ENCODE data around the gene GGT7.
"Not testable (repeated sequence)": the region's sequence is repeated elsewhere in the genome, so short reads cannot be mapped to it uniquely, and the experiment has no call there.

GGT7 gene

GRCh38 chr20:34883809-34884208 is 11.2 kb upstream of the GGT7 start:
- no peaks in the 10 kb centered on the region for H3K9me3 ChIP-seq (ENCODE audit: control insufficient read depth in 2 of 2, low read length in 2 of 2)
- H3K27me3 ChIP-seq (ENCODE audit: control insufficient read depth in 2 of 2, insufficient read depth in 2 of 2, low read length in 2 of 2), result no peaks in the 10 kb centered on the region
- H3K4me3 ChIP-seq (ENCODE audit: low read length in 2 of 2), result no peak overlapping the region
- H3K27ac ChIP-seq (ENCODE audit: low read depth in 2 of 2, low read length in 2 of 2), result no peak overlapping the region
- H3K36me3 ChIP-seq (ENCODE audit: control insufficient read depth in 2 of 2, insufficient read depth in 2 of 2, low read length in 2 of 2), result peaks cover 26 to 28% of the 10 kb centered on the region in 2 donors
- H3K9ac ChIP-seq (ENCODE audit: low read depth in 1 of 2, low read length in 2 of 2), result no peak overlapping the region
- peaks cover 10 to 21% of the 10 kb centered on the region in 2 donors for H3K4me1 ChIP-seq (ENCODE audit: control insufficient read depth in 2 of 2, insufficient read depth in 2 of 2, low read length in 2 of 2)

- no peak overlapping the region for H3K4me3 ChIP-seq (ENCODE audit: low read length in 2 of 2)
- H3K9me3 ChIP-seq (ENCODE audit: control insufficient read depth in 2 of 2, low read length in 2 of 2), result no peaks in the 10 kb centered on the region
- no peaks in the 10 kb centered on the region for H3K27me3 ChIP-seq (ENCODE audit: control insufficient read depth in 2 of 2, insufficient read depth in 2 of 2, low read length in 2 of 2)
- peaks cover 10 to 21% of the 10 kb centered on the region in 2 donors for H3K4me1 ChIP-seq (ENCODE audit: control insufficient read depth in 2 of 2, insufficient read depth in 2 of 2, low read length in 2 of 2)
- peaks cover 21 to 28% of the 10 kb centered on the region in 2 donors for H3K36me3 ChIP-seq (ENCODE audit: control insufficient read depth in 2 of 2, insufficient read depth in 2 of 2, low read length in 2 of 2)
- no peak overlapping the region for H3K27ac ChIP-seq (ENCODE audit: low read depth in 2 of 2, low read length in 2 of 2)
- H3K9ac ChIP-seq (ENCODE audit: low read depth in 1 of 2, low read length in 2 of 2), result no peak overlapping the region
Measured at GRCh38 chr20:34883087-34883688, 10.5 kb upstream of the GGT7 start.

GRCh38 chr20:34881689-34882088 is 9.0 kb upstream of the GGT7 start:
- Histone ChIP-seq H3K27ac (ENCODE audit: low read depth in 2 of 2, low read length in 2 of 2) (no peak overlapping the region), H3K4me3 (ENCODE audit: low read length in 2 of 2) (no peak overlapping the region), H3K4me1 (ENCODE audit: control insufficient read depth in 2 of 2, insufficient read depth in 2 of 2, low read length in 2 of 2) (peaks cover 14 to 25% of the 10 kb centered on the region in 2 donors), H3K27me3 (ENCODE audit: control insufficient read depth in 2 of 2, insufficient read depth in 2 of 2, low read length in 2 of 2) (no peaks in the 10 kb centered on the region), H3K9me3 (ENCODE audit: control insufficient read depth in 2 of 2, low read length in 2 of 2) (no peaks in the 10 kb centered on the region), H3K36me3 (ENCODE audit: control insufficient read depth in 2 of 2, insufficient read depth in 2 of 2, low read length in 2 of 2) (peaks cover 21 to 24% of the 10 kb centered on the region in 2 donors), H3K9ac (ENCODE audit: low read depth in 1 of 2, low read length in 2 of 2) (no peak overlapping the region)

GRCh38 chr20:34880971-34881370 is 8.3 kb upstream of the GGT7 start:
- not testable (repeated sequence) for H3K9me3 ChIP-seq (ENCODE audit: control insufficient read depth in 2 of 2, low read length in 2 of 2); H3K27ac ChIP-seq (ENCODE audit: low read depth in 2 of 2, low read length in 2 of 2); H3K27me3 ChIP-seq (ENCODE audit: control insufficient read depth in 2 of 2, insufficient read depth in 2 of 2, low read length in 2 of 2); H3K4me3 ChIP-seq (ENCODE audit: low read length in 2 of 2); H3K9ac ChIP-seq (ENCODE audit: low read depth in 1 of 2, low read length in 2 of 2)
- Histone ChIP-seq H3K36me3 (ENCODE audit: control insufficient read depth in 2 of 2, insufficient read depth in 2 of 2, low read length in 2 of 2) (peaks cover 21 to 23% of the 10 kb centered on the region in 2 donors), H3K4me1 (ENCODE audit: control insufficient read depth in 2 of 2, insufficient read depth in 2 of 2, low read length in 2 of 2) (peaks cover 13 to 22% of the 10 kb centered on the region in 2 donors)

GRCh38 chr20:34880215-34880850 is 7.7 kb upstream of the GGT7 start:
- Histone ChIP-seq H3K9me3 (ENCODE audit: control insufficient read depth in 2 of 2, low read length in 2 of 2) (no peaks in the 10 kb centered on the region), H3K27ac (ENCODE audit: low read depth in 2 of 2, low read length in 2 of 2) (peak overlapping the region in 1 of 2 donors; percentile 70), H3K4me3 (ENCODE audit: low read length in 2 of 2) (no peak overlapping the region), H3K27me3 (ENCODE audit: control insufficient read depth in 2 of 2, insufficient read depth in 2 of 2, low read length in 2 of 2) (no peaks in the 10 kb centered on the region), H3K4me1 (ENCODE audit: control insufficient read depth in 2 of 2, insufficient read depth in 2 of 2, low read length in 2 of 2) (peaks cover 9 to 21% of the 10 kb centered on the region in 2 donors), H3K36me3 (ENCODE audit: control insufficient read depth in 2 of 2, insufficient read depth in 2 of 2, low read length in 2 of 2) (peaks cover 18 to 21% of the 10 kb centered on the region in 2 donors), H3K9ac (ENCODE audit: low read depth in 1 of 2, low read length in 2 of 2) (no peak overlapping the region)

GRCh38 chr20:34876406-34877282 is 4.0 kb upstream of the GGT7 start, which contains the start of gene ACSS2:
Gene ACSS2, plus strand, starts transcription at chr20:34876612. Its CDS starts 34 bp downstream, at chr20:34876646.
- Histone ChIP-seq H3K27me3 (ENCODE audit: control insufficient read depth in 2 of 2, insufficient read depth in 2 of 2, low read length in 2 of 2) (no peaks in the 10 kb centered on the region), H3K9ac (ENCODE audit: low read depth in 1 of 2, low read length in 2 of 2) (peak within 1 kb of the TSS; percentile 89 to 99), H3K36me3 (ENCODE audit: control insufficient read depth in 2 of 2, insufficient read depth in 2 of 2, low read length in 2 of 2) (no peaks in the 10 kb centered on the region), H3K4me3 (ENCODE audit: low read length in 2 of 2) (peak within 1 kb of the TSS; percentile 93 to 97), H3K9me3 (ENCODE audit: control insufficient read depth in 2 of 2, low read length in 2 of 2) (no peaks in the 10 kb centered on the region), H3K4me1 (ENCODE audit: control insufficient read depth in 2 of 2, insufficient read depth in 2 of 2, low read length in 2 of 2) (peaks cover 31 to 46% of the 10 kb centered on the region in 2 donors), H3K27ac (ENCODE audit: low read depth in 2 of 2, low read length in 2 of 2) (peak within 1 kb of the TSS; percentile 92 to 93)

- Histone ChIP-seq H3K36me3 (ENCODE audit: control insufficient read depth in 2 of 2, insufficient read depth in 2 of 2, low read length in 2 of 2) (no peaks in the 10 kb centered on the region), H3K9ac (ENCODE audit: low read depth in 1 of 2, low read length in 2 of 2) (peak overlapping the region; percentile 69 to 72), H3K4me3 (ENCODE audit: low read length in 2 of 2) (peak overlapping the region; percentile 48 to 72), H3K27ac (ENCODE audit: low read depth in 2 of 2, low read length in 2 of 2) (peak overlapping the region; percentile 92 to 93), H3K27me3 (ENCODE audit: control insufficient read depth in 2 of 2, insufficient read depth in 2 of 2, low read length in 2 of 2) (no peaks in the 10 kb centered on the region), H3K9me3 (ENCODE audit: control insufficient read depth in 2 of 2, low read length in 2 of 2) (no peaks in the 10 kb centered on the region), H3K4me1 (ENCODE audit: control insufficient read depth in 2 of 2, insufficient read depth in 2 of 2, low read length in 2 of 2) (peaks cover 31 to 46% of the 10 kb centered on the region in 2 donors)
Measured at GRCh38 chr20:34875642-34876405, 3.2 kb upstream of the GGT7 start.

GRCh38 chr20:34874094-34874654 is 1.5 kb upstream of the GGT7 start:
- Histone ChIP-seq H3K36me3 (ENCODE audit: control insufficient read depth in 2 of 2, insufficient read depth in 2 of 2, low read length in 2 of 2) (no peaks in the 10 kb centered on the region), H3K27ac (ENCODE audit: low read depth in 2 of 2, low read length in 2 of 2) (peak overlapping the region; percentile 92 to 93), H3K27me3 (ENCODE audit: control insufficient read depth in 2 of 2, insufficient read depth in 2 of 2, low read length in 2 of 2) (no peaks in the 10 kb centered on the region), H3K4me3 (ENCODE audit: low read length in 2 of 2) (peak overlapping the region in 1 of 2 donors; percentile 61), H3K9ac (ENCODE audit: low read depth in 1 of 2, low read length in 2 of 2) (peak overlapping the region; percentile 57 to 69), H3K4me1 (ENCODE audit: control insufficient read depth in 2 of 2, insufficient read depth in 2 of 2, low read length in 2 of 2) (peaks cover 26 to 39% of the 10 kb centered on the region in 2 donors), H3K9me3 (ENCODE audit: control insufficient read depth in 2 of 2, low read length in 2 of 2) (no peaks in the 10 kb centered on the region)

GRCh38 chr20:34873583-34874093 is 982 bp upstream of the GGT7 start:
- H3K27ac ChIP-seq (ENCODE audit: low read depth in 2 of 2, low read length in 2 of 2), result peak overlapping the region in 1 of 2 donors; percentile 93
- H3K9ac ChIP-seq (ENCODE audit: low read depth in 1 of 2, low read length in 2 of 2), result peak overlapping the region in 1 of 2 donors; percentile 70
- no peaks in the 10 kb centered on the region for H3K27me3 ChIP-seq (ENCODE audit: control insufficient read depth in 2 of 2, insufficient read depth in 2 of 2, low read length in 2 of 2)
- H3K4me1 ChIP-seq (ENCODE audit: control insufficient read depth in 2 of 2, insufficient read depth in 2 of 2, low read length in 2 of 2), result peaks cover 26 to 39% of the 10 kb centered on the region in 2 donors
- no peaks in the 10 kb centered on the region for H3K36me3 ChIP-seq (ENCODE audit: control insufficient read depth in 2 of 2, insufficient read depth in 2 of 2, low read length in 2 of 2)
- H3K4me3 ChIP-seq (ENCODE audit: low read length in 2 of 2), result no peak overlapping the region
- H3K9me3 ChIP-seq (ENCODE audit: control insufficient read depth in 2 of 2, low read length in 2 of 2), result no peaks in the 10 kb centered on the region

Data from mucosa of rectum (tissue), 2 donors.